GM18868 (cell line): Measurements from ENCODE around the gene HPS4.
"Not testable (repeated sequence)": the region's sequence is repeated elsewhere in the genome, so short reads cannot be mapped to it uniquely, and the experiment has no call there.

Experiments used
- ATAC-seq: cut with Tn5 transposase; IDR thresholded peaks from one replicate; pipeline ENCODE4 v1.9.1; 2021; ENCODE audit warnings: mild to moderate bottlenecking, moderate library complexity; ENCODE audit not compliant: unreplicated experiment

Gene HPS4

GRCh38 chr22:26416670-26417276, 66.8 kb downstream of the HPS4 start:
- no peak for ATAC-seq

GRCh38 chr22:26416256-26416655, 67.3 kb downstream of the HPS4 start:
- ATAC-seq = no peak

- no peak for ATAC-seq
Measured at GRCh38 chr22:26414347-26414746, 69.2 kb downstream of the HPS4 start.

GRCh38 chr22:26410386-26410785, 73.2 kb downstream of the HPS4 start:
- no peak for ATAC-seq

GRCh38 chr22:26409719-26410335, 73.8 kb downstream of the HPS4 start:
- no peak for ATAC-seq

- not testable (repeated sequence) for ATAC-seq
Measured at GRCh38 chr22:26408562-26409220, 74.9 kb downstream of the HPS4 start.

- no peak for ATAC-seq
Measured at GRCh38 chr22:26406118-26406517, 77.5 kb downstream of the HPS4 start.

- ATAC-seq = no peak
Measured at GRCh38 chr22:26404851-26405421, 78.6 kb downstream of the HPS4 start.

- ATAC-seq = no peak
Measured at GRCh38 chr22:26401726-26402125, 81.9 kb downstream of the HPS4 start.
